GM19193 (cell line): Measurements from ENCODE around the gene RGL1.

Source experiments
- POLR2A ChIP-seq: IDR thresholded peaks from 4 replicates; pipeline ENCODE4 v1.6.1; 2011; ENCODE audit not compliant: insufficient read depth, insufficient read length; ENCODE audit errors: extremely low read depth

The RGL1 gene

DNA sequence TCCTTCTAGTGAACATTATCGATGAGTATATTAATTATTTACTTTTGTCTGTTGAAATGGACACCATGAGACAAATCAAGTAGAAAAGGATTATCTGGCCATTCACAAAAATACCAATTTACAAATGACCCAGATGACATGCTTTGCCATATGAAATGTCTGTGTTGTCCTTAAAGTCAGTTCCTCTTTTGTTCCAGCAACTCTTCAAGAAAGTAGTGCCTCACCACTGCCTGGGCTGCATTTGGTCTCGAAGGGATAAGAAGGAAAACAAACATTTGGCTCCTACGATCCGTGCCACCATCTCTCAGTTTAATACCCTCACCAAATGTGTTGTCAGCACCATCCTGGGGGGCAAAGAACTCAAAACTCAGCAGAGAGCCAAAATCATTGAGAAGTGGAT is 79.6 kb downstream of the RGL1 start:
- no peak for TF ChIP-seq POLR2A

GRCh38 chr1:183885142-183885735 is 80.3 kb downstream of the RGL1 start:
- TF ChIP-seq POLR2A: no peak

DNA sequence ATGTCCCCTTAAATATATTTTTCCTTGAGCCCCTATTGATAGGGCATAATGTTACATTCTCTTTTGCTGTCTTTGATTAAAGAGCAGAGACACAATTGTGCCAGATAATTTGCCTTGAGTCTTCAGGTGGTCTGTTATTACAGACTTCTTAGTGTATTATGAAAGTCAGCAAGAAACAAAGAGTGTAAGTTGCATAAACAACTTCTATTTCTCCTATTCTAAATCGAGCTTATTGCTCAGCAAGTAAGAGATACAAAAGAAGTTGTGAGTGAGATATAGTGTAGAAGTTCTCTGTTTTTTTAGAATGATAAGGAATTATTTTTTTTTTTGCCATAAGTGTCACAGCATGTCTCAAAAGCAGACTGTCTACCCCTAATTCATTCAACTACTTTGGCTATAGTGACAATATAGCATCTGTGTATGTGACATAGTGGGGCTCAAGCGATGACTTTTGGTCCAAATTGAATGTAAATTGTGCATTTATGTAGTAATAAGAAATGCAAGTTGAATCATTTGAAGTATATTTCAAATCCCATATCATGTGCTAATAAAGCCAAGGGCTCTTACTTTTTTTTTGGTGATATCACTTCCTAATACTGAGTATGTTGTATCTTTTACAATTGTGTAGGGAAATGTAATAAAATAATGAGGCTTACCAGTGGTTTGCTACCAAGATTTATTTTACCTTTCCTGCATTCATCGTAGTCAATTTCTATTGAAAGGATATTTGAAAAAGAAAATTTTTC is 81.3 kb downstream of the RGL1 start:
- TF ChIP-seq POLR2A: no peak

DNA sequence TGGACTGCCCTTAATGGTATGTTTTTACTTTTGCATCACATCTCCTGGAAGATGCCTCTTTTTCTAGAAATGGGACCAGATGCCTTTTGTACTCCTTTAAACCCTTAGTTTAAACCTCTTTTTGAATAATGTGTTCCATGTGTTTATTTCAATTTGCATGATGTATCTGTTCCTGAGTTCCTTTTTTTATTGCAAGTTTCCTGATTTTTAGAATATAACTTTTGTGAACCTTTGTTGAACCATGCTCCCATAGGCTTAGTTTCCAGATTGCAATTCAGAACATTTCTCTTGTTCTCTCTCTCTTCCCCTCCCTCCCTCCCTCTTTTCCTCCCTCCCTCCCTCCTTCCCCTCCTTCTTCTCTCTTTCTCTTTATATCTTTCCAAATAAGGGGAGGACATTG is 81.9 kb downstream of the RGL1 start:
- no peak for TF ChIP-seq POLR2A

GRCh38 chr1:183887826-183888819 is 83.2 kb downstream of the RGL1 start:
- TF ChIP-seq POLR2A: no peak

GRCh38 chr1:183889095-183889494 is 84.2 kb downstream of the RGL1 start:
- no peak for TF ChIP-seq POLR2A

GRCh38 chr1:183891158-183891856 is 86.4 kb downstream of the RGL1 start:
- TF ChIP-seq POLR2A: no peak

GRCh38 chr1:183892351-183892793 is 87.5 kb downstream of the RGL1 start:
- TF ChIP-seq POLR2A: no peak

GRCh38 chr1:183893561-183894289 is 88.8 kb downstream of the RGL1 start:
- no peak for TF ChIP-seq POLR2A

DNA sequence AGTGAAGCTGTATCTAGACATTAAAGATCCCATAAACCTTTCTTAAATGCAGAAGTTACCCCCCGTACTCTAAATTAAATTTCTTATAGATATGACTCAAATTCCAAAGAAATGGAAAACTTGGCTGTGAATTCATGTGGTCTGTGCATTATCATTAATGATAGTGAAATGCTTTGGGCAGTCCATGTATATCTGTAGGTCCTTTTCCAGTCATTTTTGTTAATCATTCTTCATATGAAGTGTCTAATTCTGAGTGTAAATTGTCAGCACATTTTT is 89.3 kb downstream of the RGL1 start:
- TF ChIP-seq POLR2A: no peak

GRCh38 chr1:183896466-183897048 is 91.6 kb downstream of the RGL1 start:
- no peak for TF ChIP-seq POLR2A

DNA sequence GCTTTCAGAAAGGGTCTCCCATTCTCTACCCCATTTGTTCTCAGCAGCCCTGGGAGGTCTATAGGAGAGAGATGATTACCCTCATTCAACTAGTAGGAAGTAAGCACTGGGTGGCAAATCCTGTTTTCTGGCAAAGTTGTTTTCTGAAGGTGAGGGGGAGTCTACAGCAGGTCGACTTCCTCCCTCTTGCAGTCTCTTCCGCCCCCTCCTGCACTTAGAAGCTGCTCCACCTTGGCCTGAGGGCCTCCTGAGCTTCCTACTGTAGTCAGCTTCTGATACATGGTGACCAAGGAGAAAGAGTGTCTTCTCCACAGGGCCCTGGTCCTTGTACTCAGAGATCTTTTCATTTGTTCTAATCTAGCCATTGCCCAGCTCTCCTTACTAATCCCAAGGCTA is 93.1 kb downstream of the RGL1 start:
- no peak for TF ChIP-seq POLR2A

- TF ChIP-seq POLR2A: no peak
These were observed 93.7 kb downstream of the RGL1 start for GRCh38 chr1:183898610-183899009.
